GM18499 (cell line): ENCODE results near the gene MMP10.

Experiments used
- ATAC-seq: cut with Tn5 transposase; IDR thresholded peaks from one replicate; pipeline ENCODE4 v1.9.1; 2021; ENCODE audit warnings: moderate number of reproducible peaks; ENCODE audit not compliant: insufficient read depth, unreplicated experiment

The MMP10 gene

GRCh38 chr11:102780491-102780918 lies at the start of gene MMP10:
MMP10 (minus strand) TSS chr11:102780628; CDS start chr11:102780591, 37 bp downstream.
- no peak for ATAC-seq

GRCh38 chr11:102829316-102830000 lies 49.0 kb upstream of the MMP10 start:
- no peak for ATAC-seq

- ATAC-seq, result no peak
Observed at GRCh38 chr11:102824556-102824955, 44.1 kb upstream of the MMP10 start.

GRCh38 chr11:102819491-102819890 lies 39.1 kb upstream of the MMP10 start:
- ATAC-seq, result no peak

- no peak for ATAC-seq
Observed at GRCh38 chr11:102813484-102813883, 33.1 kb upstream of the MMP10 start.

GRCh38 chr11:102812188-102812587 lies 31.8 kb upstream of the MMP10 start:
- ATAC-seq, result no peak

- ATAC-seq, result no peak
Observed at GRCh38 chr11:102810950-102811660, 30.7 kb upstream of the MMP10 start.

- no peak for ATAC-seq
Observed at GRCh38 chr11:102809971-102810370, 29.5 kb upstream of the MMP10 start.

GRCh38 chr11:102807921-102808320 lies 27.5 kb upstream of the MMP10 start:
- ATAC-seq, result no peak

- ATAC-seq, result no peak
Observed at GRCh38 chr11:102806296-102806695, 25.9 kb upstream of the MMP10 start.

- ATAC-seq, result no peak
Observed at GRCh38 chr11:102802341-102802740, 21.9 kb upstream of the MMP10 start.

- ATAC-seq, result no peak
Observed at GRCh38 chr11:102800767-102801166, 20.3 kb upstream of the MMP10 start.

GRCh38 chr11:102799681-102800340 lies 19.4 kb upstream of the MMP10 start:
- no peak for ATAC-seq

- ATAC-seq, result no peak
Observed at GRCh38 chr11:102798012-102798746, 17.8 kb upstream of the MMP10 start, which contains the start of gene MMP1. MMP1 (minus strand) TSS chr11:102798160; CDS start chr11:102798092, 68 bp downstream.

- ATAC-seq, result peak; percentile 92
Observed at GRCh38 chr11:102794382-102794781, 14.0 kb upstream of the MMP10 start.

GRCh38 chr11:102793677-102794290 lies 13.4 kb upstream of the MMP10 start:
- ATAC-seq, result no peak

GRCh38 chr11:102792604-102793003 lies 12.2 kb upstream of the MMP10 start:
- ATAC-seq, result no peak

GRCh38 chr11:102791271-102792036 lies 11.0 kb upstream of the MMP10 start:
- ATAC-seq, result no peak

- ATAC-seq, result no peak
Observed at GRCh38 chr11:102788334-102788995, 8.0 kb upstream of the MMP10 start.
